GM18526 (cell line): ENCODE measurements around the gene SRSF8.
"Not testable (repeated sequence)": the region's sequence is repeated elsewhere in the genome, so short reads cannot be mapped to it uniquely, and the experiment has no call there.

Experiments
- POLR2A ChIP-seq: IDR thresholded peaks from 3 replicates; pipeline ENCODE4 v1.6.1; 2011; ENCODE audit not compliant: insufficient read length; ENCODE audit errors: extremely low read depth

SRSF8 gene, protein sequence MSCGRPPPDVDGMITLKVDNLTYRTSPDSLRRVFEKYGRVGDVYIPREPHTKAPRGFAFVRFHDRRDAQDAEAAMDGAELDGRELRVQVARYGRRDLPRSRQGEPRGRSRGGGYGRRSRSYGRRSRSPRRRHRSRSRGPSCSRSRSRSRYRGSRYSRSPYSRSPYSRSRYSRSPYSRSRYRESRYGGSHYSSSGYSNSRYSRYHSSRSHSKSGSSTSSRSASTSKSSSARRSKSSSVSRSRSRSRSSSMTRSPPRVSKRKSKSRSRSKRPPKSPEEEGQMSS

GRCh38 chr11:95066716-95067038 is at the start of gene SRSF8:
TSS of gene SRSF8 (plus strand) at chr11:95066919. CDS start at chr11:95067227, 308 bp downstream.
- no peak for TF ChIP-seq POLR2A

- TF ChIP-seq POLR2A: no peak
Measured at GRCh38 chr11:95024958-95025357, 41.8 kb upstream of the SRSF8 start, which contains the start of gene KDM4E. TSS of gene KDM4E (plus strand) at chr11:95025258. CDS start at chr11:95025558, 300 bp downstream.

- TF ChIP-seq POLR2A: no peak
Measured at GRCh38 chr11:95028357-95028756, 38.4 kb upstream of the SRSF8 start.

DNA sequence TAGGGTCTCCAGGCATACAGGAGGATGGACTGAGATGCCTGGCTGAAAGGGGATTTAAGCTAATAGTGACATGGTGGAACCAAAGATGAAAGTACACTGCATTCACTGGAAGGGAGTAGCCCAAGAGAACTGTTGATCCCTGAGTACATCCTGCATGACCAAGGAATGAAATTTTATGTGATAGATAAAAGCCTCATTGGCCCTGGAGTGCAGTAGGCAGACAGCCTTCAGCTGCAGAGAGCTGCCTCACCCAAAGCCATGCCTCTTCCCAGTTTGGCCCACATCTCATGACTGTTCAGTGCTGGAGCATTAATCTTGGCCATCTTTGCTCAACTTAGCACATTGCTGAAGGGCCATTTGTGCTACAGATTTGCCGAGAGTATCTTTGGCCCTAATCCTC is 33.7 kb upstream of the SRSF8 start:
- no peak for TF ChIP-seq POLR2A

- TF ChIP-seq POLR2A: no peak
Measured at GRCh38 chr11:95035316-95035715, 31.4 kb upstream of the SRSF8 start.

DNA sequence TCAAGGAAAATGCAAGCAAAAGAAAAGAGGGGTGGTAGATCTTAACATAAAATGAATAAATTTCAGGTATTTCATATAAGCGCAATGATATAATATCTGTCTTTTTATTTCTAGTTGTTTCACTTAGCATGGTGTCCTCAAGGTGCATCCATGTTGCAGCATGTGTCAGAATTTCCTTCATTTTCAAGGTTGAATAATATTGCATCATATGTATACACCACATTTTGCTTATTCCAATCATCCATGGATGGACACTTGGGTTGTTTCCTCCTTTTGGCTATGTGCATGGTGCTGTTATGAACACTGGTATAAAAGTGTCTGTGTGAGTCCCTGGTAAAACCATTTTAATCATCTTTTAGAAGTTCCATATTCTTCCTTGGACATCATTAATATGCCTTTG is 24.5 kb upstream of the SRSF8 start:
- TF ChIP-seq POLR2A: no peak

GRCh38 chr11:95042906-95043305 is 23.8 kb upstream of the SRSF8 start:
- no peak for TF ChIP-seq POLR2A

- TF ChIP-seq POLR2A: no peak
Measured at GRCh38 chr11:95044010-95044409, 22.7 kb upstream of the SRSF8 start.

GRCh38 chr11:95045812-95046211 is 20.9 kb upstream of the SRSF8 start:
- no peak for TF ChIP-seq POLR2A

DNA sequence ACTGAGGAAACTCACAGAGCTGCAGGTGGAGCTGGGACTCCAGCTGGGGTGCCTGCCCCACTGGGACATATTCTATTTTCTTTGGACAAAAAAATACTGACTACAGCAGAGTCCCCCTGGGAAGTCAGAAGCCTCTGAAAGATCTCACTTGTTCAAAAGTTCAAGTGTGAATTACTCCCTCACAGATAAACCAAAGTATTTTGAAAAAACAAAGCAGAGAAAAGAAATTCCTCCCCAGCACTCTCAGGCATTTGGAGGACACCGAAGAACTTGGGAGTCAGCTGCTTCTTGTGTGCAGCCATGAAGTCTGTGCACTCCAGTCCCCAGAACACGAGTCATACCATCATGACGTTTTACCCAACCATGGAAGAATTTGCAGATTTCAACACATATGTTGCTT is 17.6 kb upstream of the SRSF8 start, which contains the start of gene KDM4F:
Gene KDM4F (plus strand): TSS at position 301 of the 400 bp plus-strand sequence.
- TF ChIP-seq POLR2A: not testable (repeated sequence)

DNA sequence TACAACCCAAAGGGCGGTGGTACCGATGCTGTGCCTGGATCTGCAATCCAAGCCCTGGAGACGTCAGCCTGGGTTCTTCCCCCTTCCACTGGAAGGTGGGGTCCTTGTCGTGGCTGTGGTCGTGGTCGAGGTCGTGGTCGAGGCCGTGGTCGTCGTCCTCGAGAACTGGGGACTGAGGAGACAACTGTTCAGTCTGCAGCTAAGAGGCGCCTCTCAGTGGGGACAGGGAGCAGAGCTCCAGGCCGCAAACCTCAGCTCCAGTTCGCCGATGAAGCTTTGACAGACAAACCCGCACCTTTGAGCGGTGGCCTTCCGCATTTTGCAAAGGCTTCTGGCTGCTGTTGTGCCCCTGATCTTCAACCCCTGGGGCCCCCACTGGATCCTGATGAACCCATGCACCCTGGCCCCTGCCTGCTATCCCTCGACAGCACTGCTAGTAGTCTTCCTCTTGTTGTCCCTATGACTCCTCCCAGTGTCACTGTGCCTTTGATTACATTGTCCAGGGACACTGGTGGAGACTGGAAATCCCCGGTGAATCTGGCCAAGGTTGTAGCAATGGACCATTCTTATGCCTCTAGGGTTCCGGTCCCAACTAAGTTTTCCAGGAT is 16.0 kb upstream of the SRSF8 start:
- no peak for TF ChIP-seq POLR2A

GRCh38 chr11:95054356-95054755 is 12.4 kb upstream of the SRSF8 start:
- TF ChIP-seq POLR2A: no peak

DNA sequence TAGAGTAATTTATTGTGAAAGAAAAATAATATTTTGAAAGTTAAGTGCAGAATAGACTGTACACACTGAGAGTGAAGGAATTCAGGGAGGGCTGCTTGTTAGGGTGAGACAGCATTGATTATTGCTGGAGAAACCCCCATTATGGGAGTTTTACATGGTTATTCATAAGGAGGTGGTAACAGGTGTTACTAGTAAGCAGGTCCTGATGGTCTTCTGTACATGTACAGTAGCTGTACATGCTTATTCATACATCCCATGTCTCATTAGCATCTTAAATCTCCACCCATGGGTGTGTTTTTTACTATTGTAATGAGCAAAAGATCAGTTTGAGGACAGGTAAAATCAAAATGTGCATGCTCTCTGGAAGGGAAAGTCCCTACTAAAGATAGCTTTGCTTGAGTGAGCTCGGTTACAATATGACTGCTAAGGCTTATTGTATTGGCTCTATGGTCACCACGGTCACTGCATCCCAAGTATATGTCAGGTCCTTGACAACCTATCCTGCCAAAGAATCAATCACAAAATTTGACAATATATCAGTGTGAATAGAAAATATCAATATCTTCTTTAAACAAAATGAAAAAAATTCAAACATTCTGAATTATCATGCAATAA is 11.3 kb upstream of the SRSF8 start:
- no peak for TF ChIP-seq POLR2A

- no peak for TF ChIP-seq POLR2A
Measured at GRCh38 chr11:95057959-95058358, 8.8 kb upstream of the SRSF8 start.

DNA sequence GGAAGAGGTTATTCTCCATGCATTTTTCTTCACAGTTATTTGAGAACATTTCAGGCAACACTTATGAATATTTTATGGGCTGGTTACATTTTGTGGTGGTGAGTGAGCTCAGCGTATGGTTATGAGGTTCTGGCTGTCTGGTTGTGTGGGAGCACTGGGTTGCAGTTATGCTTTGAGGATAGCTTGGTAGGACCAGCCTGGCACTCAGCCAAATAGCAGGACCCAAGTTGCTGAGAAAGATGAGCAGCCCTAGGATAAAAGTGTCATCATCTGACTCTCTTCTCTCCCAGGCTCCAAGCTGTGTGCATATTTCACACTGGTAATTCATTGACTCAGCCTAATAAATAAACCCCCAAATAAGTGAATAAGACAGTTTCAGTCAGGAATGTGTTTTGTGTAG is 8.1 kb upstream of the SRSF8 start:
- no peak for TF ChIP-seq POLR2A

GRCh38 chr11:95059046-95059445 is 7.7 kb upstream of the SRSF8 start:
- TF ChIP-seq POLR2A: no peak
